ENCODE results near the gene STKLD1. TPM values are rescaled to one million over a fixed set of nuclear protein-coding genes. Genes with fewer than 3 reads are reported as not detected.
"Not testable (repeated sequence)": the region's sequence is repeated elsewhere in the genome, so short reads cannot be mapped to it uniquely, and the experiment has no call there.

The STKLD1 gene
- total RNA-seq, 2 donors from 2014 or later = 0.57 to 1.2 TPM

DNA sequence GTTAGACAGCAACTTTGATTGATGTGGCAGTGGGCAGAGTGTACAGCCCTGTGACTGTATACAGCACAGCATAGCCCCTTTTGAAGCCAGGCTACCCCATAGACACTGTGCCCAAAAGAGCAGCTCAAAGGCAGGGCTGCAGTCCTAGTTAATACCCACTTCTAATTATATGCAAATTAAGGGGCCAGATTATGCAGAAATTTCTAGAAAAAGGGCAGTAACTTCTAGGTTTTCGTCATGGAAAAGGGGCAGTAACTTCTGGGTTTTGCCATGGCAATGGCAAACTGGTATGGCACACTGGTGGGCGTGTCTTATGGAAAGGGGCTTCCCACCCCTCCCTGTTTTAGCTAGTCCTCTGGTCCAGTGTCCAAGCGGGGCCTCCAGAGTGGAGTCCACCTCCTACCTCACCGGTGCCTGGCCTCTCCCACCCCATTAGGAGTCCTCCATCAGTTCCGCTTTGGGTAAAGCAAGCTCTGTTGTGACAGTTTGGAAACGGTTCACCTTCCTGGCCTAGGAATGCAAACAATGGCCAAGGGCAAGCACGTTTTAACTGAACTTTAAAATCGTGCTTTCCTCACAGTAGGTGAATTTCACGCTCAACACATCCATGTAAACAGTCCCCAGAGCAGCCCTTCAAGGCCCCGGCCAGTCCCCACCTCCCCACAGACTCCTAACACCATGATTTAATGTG lies 51.6 kb downstream of the STKLD1 start:
- intact Hi-C loops (cut with DNase I) = no loop called here
- DNase-seq (ENCODE audit: low spot score) = no peak

DNA sequence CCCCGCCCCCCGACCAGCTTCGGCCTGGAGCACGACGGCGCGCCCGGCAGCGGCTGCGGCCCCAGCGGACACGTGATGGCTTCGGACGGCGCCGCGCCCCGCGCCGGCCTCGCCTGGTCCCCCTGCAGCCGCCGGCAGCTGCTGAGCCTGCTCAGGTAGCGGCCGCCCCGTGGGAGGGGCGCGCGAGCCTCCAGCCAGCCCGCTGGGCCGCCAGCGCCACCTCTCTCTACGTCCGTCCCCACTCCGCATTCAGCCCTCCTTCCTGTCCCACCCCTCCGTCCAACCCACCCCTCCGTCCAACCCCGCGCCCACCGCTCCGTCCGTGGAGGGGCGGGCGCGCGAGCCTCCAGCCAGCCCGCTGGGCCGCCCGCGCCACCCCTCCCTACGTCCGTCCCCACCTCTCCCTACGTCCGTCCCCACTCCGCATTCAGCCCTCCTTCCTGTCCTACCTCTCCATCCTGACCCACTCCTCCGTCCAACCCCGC lies 52.5 kb downstream of the STKLD1 start:
- intact Hi-C loops (cut with DNase I) = no loop called here
- no peak for DNase-seq (ENCODE audit: low spot score)

DNA sequence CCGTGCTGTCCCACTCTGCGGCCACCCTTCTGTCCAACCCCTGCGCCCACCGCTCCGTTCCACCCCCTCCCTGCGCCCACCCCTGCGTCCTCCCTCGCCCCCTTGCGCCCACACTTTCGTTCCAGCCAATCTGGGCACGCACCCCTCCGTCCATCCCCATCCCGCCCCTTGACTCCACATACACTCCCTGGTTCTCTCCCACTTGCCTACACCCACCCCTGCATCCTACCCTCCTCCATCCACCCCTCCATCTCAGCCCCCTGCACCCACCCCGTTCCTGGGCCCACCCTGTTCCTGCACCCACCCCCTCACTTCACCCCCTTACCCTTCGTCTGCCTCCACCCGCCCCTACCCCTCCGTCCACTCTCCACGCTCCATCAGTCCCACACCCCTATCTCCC lies 53.0 kb downstream of the STKLD1 start:
- no peak for DNase-seq (ENCODE audit: low spot score)
- intact Hi-C loops (cut with DNase I) = no loop called here

DNA sequence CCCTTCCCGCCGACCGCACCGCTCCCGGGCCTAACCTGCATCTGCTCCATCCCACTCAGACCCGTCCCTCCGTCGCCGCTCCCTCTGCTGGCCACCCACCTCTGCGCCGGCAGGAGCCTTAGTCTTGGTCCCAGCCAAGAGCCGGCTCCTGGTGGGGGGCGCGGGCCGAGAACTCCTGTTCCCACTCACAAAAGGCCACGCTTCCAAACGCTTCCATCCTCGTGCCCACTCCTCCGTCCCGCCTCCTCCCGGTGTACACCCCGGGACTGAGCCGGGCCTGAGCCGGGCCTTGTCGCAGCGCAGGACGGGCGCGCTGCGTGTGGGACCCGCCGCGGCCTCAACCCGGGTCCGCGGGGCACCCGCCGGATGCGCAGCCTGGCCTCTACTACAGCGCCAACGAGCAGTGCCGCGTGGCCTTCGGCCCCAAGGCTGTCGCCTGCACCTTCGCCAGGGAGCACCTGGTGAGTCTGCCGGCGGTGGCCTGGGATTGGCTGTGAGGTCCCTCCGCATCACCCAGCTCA lies 53.5 kb downstream of the STKLD1 start:
- intact Hi-C loops (cut with DNase I) = no loop called here
- DNase-seq (ENCODE audit: low spot score) = no peak

DNA sequence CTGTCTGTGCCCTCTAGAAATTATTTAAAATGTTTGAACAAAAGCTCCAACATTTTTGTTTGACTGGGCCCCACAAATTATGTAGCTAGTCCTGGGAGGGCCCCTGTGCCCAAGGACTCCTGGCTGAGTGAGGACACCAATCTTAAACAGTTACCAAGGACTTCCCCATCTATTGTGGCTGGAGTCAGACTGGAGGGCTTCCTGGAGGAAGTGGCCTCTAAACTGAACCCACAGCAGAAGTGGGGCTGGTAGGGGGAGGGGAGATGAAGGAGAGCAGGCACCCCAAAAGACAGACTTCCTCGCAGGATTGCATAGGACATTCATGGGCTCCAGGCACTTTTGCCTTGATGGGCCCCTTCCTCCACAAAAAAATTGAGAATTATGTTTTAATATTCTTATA lies 54.1 kb downstream of the STKLD1 start:
- intact Hi-C loops (cut with DNase I) = no loop called here
- no peak for DNase-seq (ENCODE audit: low spot score)

DNA sequence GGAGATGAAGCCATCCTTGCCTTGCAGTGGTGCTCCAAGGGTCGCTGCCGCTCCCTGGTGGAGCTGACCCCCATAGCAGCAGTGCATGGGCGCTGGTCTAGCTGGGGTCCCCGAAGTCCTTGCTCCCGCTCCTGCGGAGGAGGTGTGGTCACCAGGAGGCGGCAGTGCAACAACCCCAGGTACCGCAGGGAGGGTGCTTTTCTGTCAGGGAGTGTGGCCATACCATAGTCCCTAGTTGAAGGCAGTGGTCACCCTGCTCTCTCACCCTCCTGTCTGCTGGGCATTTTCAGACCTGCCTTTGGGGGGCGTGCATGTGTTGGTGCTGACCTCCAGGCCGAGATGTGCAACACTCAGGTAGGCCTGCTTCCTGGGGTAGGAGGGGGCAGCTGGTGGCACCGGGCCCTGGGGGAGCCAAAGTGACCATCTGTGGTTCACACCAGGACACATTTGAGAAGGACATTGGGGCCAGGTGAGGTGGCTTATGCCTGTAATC lies 57.2 kb downstream of the STKLD1 start:
- no peak for DNase-seq (ENCODE audit: low spot score)
- intact Hi-C loops (cut with DNase I) = no loop called here

DNA sequence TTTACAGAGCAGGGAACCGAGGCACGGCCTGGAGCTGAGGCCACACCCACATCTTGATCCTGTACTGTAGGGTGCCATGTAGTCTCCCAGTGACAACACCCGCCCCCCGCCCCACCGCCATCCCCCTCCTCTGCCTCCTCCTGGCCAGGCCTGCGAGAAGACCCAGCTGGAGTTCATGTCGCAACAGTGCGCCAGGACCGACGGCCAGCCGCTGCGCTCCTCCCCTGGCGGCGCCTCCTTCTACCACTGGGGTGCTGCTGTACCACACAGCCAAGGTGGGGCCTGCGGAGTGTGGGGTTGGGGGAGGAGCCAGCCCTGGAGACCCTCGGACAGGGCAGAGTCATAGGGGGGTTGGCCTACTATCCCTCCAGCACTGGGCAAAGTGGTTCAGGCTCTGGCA lies 60.5 kb downstream of the STKLD1 start:
- intact Hi-C loops (cut with DNase I) = loop anchor here in 1 of 2 donors (1.0 kb wide), 1 partner anchor 44 kb away; no protein-coding TSS in a partner anchor

DNA sequence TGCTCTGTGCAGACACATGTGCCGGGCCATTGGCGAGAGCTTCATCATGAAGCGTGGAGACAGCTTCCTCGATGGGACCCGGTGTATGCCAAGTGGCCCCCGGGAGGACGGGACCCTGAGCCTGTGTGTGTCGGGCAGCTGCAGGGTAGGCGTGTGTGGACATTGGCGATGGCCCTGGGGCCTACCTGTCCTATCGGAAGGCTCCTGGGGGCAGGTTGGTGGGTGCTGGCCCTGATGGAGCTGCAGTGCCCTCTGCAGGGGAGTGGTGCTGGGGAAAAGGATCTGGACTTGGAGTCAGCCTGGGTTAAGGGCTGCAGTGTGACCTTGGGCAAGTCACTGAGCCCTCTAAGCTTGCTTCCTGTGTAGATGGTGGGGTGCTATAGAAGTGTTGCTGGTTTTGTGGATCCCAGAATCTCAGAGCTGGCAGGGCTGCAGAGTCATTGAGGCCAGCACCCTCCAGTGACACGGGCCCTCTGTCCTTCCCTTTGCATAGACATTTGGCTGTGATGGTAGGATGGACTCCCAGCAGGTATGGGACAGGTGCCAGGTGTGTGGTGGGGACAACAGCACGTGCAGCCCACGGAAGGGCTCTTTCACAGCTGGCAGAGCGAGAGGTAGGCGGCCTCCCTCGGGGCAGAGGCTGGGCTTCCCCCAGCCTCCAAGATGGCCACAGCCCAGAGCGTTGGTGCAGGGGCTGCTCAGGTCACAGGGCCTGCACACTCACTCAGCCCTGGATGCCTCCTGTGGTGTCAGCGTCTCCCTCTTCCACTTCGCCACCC lies 61.8 kb downstream of the STKLD1 start:
- intact Hi-C loops (cut with DNase I) = no loop called here
- DNase-seq (ENCODE audit: low spot score) = no peak

More for the DNA sequence above, 60.5 kb downstream of the STKLD1 start:
- no peak for DNase-seq (ENCODE audit: low spot score)

DNA sequence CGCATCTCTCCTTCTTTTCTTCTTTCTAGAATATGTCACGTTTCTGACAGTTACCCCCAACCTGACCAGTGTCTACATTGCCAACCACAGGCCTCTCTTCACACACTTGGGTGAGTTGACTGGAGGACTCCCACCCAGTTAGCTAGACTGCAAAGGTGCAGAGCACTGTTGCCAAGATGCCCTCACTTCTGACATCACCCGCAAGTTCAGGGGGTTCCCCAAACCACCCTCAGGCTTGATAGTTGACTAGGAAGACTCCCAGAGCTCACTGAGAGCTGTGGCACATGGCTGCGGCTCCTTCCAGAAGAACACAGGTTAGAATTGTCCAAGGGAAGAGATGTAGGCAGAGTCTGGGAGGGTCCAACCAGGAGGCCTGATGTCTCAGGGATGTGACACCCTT lies 63.2 kb downstream of the STKLD1 start:
- intact Hi-C loops (cut with DNase I) = no loop called here
- DNase-seq (ENCODE audit: low spot score) = no peak

DNA sequence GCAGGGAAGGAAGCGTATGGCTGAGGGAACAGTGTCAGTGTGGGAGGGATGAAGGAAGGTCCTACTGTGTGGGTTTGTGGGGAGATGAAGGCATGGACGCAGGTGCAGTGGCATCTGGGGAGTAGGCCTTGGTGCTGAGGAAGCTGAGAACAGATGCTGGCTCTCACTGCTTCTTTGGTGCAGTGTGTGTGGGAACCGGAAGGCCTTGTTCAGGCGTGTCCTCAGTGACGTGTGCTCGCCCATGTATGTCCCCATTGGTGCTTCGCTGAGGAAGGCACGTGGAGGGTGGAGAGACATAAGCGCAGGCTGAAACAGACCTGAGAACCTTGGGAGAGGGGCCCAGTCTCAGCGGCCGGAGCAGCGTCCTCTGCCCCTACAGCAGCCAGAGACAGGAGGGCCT lies 64.7 kb downstream of the STKLD1 start:
- DNase-seq (ENCODE audit: low spot score) = no peak
- intact Hi-C loops (cut with DNase I) = no loop called here

DNA sequence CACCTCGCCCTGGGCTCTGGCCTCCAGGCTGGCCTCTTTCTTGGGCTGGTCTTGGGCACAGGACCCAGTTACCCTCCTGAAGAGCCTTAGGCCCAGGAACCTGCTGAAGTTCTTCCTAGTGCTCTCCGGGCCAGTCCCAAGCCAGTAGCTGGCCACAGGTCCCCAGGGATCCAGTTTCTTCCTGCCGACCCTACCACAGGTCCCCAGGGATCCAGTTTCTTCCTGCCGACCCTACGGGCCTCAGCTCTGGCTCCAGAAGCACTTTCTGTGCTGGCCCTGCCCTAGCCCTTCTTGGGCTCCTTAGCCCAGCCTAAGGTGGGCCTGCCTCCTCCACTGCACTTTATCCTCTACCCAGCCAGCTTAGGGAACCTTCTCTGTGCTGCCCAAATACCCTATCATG lies 65.4 kb downstream of the STKLD1 start:
- DNase-seq (ENCODE audit: low spot score) = no peak
- intact Hi-C loops (cut with DNase I) = no loop called here

DNA sequence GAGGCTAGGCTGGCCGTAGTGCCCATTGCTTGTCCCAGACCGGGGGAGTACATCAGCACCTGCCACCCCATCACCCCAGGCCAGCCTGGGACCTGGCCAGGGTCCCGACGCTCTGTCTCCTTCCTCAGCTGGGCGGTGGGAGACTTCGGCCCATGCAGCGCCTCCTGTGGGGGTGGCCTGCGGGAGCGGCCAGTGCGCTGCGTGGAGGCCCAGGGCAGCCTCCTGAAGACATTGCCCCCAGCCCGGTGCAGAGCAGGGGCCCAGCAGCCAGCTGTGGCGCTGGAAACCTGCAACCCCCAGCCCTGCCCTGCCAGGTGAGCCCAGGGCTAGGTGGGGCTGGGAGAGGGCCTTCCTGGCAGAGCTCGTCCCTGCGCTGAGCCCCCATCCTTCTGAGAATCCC lies 67.1 kb downstream of the STKLD1 start:
- no peak for DNase-seq (ENCODE audit: low spot score)
- intact Hi-C loops (cut with DNase I) = no loop called here

DNA sequence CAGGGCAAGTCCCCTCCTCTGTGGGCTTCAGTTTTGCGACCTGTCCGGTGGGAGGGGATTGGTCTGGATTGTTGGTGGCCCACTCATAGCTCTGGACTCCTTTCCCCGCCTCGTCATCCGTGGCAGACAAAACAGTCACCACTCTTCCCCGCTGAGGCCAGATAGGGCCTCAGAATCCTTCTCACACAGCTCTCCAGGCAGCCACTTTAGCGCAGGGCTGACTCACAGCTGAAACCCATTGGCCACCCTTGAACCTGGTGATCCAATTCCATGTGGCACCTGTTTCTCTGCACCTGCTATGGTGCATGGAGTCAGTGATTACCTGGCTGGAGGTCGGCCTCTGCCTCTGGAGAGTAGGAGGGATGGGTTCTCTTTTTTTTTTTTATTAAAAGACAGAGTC lies 67.8 kb downstream of the STKLD1 start:
- intact Hi-C loops (cut with DNase I) = no loop called here
- no peak for DNase-seq (ENCODE audit: low spot score)

DNA sequence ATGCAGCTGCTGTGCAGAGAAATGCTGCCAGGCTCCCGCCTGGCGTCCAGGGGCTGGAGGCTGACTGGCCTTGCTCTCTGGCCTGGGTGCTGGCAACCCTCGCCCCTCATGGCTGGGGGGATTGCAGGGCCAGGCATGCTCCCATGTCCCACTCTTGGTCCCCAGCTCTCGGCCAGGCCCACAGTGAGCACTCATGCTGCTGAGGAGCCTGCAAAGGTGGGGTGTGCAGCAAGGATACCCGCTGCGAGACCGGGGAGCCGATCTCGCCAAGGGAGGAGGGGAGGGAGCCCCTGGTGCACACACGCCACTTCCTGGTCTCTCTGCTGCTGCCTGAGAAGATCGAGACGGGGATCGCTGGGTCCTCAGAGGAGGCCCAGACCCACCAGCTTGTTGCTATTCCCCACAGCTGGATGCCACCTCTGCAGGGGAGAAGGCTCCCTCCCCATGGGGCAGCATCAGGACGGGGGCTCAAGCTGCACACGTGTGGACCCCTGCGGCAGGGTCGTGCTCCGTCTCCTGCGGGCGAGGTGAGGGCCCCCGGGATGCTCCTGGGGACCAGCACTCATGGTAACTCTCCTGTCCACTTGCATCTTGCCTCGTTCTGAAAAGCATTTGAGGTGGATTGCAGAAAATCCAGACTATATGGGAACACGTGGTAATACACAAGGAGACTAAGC lies 69.3 kb downstream of the STKLD1 start:
- intact Hi-C loops (cut with DNase I) = no loop called here

DNA sequence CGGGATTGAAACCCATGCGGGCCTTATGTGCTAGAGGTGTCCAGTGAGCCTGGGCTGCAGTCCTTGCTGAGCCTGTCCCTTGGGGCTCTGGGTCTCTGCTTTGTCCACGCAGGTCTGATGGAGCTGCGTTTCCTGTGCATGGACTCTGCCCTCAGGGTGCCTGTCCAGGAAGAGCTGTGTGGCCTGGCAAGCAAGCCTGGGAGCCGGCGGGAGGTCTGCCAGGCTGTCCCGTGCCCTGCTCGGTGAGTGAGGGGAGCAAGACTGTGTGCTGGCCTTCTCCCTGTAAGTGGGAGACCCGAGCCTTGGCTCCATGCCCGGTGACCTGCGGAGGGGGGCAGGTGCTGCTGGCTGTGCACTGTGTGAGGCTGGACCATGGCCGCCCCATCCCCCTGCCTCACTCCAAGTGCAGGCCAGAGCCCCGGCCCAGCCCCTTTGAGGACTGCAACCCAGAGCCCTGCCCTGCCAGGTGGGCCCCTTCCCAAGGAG lies 72.4 kb downstream of the STKLD1 start:
- intact Hi-C loops (cut with DNase I) = no loop called here

More for the DNA sequence above, 69.3 kb downstream of the STKLD1 start:
- DNase-seq (ENCODE audit: low spot score) = no peak

DNA sequence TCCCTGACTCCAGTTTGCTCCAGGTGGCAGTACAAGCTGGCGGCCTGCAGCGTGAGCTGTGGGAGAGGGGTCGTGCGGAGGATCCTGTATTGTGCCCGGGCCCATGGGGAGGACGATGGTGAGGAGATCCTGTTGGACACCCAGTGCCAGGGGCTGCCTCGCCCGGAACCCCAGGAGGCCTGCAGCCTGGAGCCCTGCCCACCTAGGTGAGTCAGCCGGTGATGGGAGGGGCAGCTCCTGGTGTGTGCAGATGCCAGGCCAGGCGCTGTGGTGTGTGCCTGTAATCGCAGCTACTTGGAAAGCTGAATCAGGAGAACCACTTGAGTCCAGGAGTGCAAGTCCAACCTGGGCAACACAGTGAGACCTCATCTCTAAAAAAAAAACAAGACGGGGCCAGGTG lies 73.6 kb downstream of the STKLD1 start:
- DNase-seq (ENCODE audit: low spot score) = no peak
- intact Hi-C loops (cut with DNase I) = no loop called here

More for the DNA sequence above, 72.4 kb downstream of the STKLD1 start:
- no peak for DNase-seq (ENCODE audit: low spot score)

DNA sequence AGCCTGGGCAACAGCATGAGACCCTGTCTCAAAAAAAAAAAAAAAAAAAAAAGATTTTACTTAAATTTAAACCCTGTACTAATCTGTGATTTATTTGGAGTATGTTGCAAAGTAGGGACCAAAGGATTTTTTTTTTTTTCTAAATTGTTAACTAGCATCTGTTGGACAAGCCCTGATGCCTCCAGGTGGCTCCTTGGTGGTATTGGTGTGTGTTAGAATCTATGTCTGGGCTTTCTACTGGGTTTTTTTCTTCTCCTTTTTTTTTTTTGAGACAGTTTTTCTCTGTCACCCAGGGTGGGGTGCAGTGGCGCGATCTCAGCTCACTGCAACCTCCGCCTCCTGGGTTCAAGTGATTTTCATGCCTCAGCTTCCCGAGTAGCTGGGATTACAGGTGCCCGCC lies 75.7 kb downstream of the STKLD1 start:
- DNase-seq (ENCODE audit: low spot score) = not testable (repeated sequence)
- intact Hi-C loops (cut with DNase I) = loop anchor here in 1 of 2 donors (1.0 kb wide), 1 partner anchor 34 kb away; the partner anchor contains the start of gene REXO4

DNA sequence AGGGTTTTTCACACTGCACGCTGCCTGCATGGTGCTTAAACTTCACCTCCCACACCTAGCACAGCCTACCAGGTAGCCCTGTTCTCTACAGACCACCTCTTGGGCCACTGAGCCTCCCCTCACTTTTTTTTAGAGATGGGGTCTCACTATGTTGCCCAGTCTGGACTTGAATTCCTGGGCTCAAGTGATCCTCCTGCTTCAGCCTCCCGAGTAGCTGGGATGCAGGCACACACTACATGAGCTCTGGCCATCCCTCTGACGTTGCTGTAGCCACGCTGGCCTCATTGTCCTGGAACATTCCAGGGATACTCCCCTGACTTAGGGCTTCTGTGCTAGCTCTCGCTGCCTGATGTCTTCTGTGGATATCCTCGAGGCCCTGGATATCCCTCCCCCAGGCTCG lies 76.4 kb downstream of the STKLD1 start:
- DNase-seq (ENCODE audit: low spot score) = no peak
- intact Hi-C loops (cut with DNase I) = loop anchor here in 1 of 2 donors (1.0 kb wide), 1 partner anchor 34 kb away; the partner anchor contains the start of gene REXO4

DNA sequence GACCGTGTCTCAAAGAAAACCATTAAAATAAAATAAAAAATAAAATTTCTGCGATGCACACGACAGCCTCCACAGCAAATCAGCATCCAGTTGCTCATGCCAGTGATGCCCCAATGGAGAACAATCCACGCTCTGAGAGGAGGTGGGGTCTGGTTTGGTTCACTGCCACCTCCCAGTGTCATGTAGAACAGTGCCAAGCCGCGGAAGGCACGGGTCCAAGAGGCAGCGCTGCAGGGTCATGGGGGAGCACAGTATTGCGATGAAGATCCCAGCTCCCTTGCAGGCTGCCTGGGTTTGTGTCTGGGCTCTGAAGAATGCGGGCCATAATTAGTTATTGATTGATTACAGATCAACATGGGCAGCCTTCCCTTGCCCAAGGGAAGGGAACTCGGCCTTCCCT lies 77.5 kb downstream of the STKLD1 start:
- intact Hi-C loops (cut with DNase I) = no loop called here
- no peak for DNase-seq (ENCODE audit: low spot score)
